Measurements from ENCODE around the gene LBR. TPM values are rescaled to one million over a fixed set of nuclear protein-coding genes. Genes with fewer than 3 reads are reported as not detected.

The LBR gene
- total RNA-seq, 3 donors from 2014 or later, result 87.9 to 161 (median 123) TPM

GRCh38 chr1:225461533-225462428 lies 33.9 kb upstream of the LBR start:
- intact Hi-C loops (cut with DNase I, micrococcal nuclease), result no loop called here
- ATAC-seq (no peak), DNase-seq (peak in 1 of 3 donors; percentile 32)
- TF ChIP-seq, protein P1, sequence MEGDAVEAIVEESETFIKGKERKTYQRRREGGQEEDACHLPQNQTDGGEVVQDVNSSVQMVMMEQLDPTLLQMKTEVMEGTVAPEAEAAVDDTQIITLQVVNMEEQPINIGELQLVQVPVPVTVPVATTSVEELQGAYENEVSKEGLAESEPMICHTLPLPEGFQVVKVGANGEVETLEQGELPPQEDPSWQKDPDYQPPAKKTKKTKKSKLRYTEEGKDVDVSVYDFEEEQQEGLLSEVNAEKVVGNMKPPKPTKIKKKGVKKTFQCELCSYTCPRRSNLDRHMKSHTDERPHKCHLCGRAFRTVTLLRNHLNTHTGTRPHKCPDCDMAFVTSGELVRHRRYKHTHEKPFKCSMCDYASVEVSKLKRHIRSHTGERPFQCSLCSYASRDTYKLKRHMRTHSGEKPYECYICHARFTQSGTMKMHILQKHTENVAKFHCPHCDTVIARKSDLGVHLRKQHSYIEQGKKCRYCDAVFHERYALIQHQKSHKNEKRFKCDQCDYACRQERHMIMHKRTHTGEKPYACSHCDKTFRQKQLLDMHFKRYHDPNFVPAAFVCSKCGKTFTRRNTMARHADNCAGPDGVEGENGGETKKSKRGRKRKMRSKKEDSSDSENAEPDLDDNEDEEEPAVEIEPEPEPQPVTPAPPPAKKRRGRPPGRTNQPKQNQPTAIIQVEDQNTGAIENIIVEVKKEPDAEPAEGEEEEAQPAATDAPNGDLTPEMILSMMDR (IDR thresholded peaks at IDR 0.05), result no peak
- H3K36me3 ChIP-seq (ENCODE audit: low read depth), result no peaks in the 10 kb centered on the region
- H3K4me3 ChIP-seq, result no peak overlapping the region
- H3K9me3 ChIP-seq, result no peaks in the 10 kb centered on the region
- peaks cover 14% of the 10 kb centered on the region for H3K4me1 ChIP-seq (ENCODE audit: low read depth)

DNA sequence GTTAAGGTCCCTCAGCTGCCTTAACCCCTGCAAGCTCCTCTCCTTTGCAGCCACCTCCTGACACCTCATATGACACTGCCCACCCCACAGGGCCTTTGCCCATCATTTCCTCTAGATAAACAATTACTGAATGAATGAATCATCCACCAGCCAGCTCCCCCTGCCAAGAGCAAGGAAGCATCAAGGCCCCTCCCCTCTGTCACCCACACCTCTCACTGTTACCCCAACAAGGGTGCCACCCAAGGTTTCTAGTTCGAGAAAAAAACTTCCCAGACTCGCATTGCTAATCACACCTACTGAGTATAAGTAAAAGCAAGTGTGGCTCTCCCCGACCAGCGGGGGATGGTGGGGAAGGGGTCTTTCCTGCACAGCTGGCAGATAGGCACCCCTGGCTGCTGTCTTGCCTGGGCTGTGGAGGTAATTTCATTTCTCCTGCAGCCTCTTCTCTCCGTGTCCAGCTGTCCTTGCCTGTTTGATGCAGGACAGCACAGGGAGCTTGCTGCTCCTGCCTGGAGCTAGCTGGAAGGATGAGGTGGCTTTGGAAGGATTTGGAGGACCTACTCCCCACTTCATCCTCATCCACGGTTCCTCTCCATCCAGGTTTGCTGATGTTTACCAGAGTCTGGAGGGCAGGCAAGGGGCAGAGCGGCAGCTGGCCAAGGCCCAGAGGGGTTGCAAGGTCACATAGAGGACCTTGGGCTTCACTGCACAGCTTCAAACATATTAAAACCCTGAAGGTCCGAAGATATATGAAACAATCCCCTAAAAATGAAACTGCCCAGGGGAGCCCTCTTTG lies 33.1 kb upstream of the LBR start:
- DNase-seq, result no peak
- no peaks in the 10 kb centered on the region for H3K36me3 ChIP-seq (ENCODE audit: low read depth)
- no peaks in the 10 kb centered on the region for H3K9me3 ChIP-seq
- intact Hi-C loops (cut with DNase I, micrococcal nuclease), result no loop called here
- H3K4me1 ChIP-seq (ENCODE audit: low read depth), result peaks cover 14% of the 10 kb centered on the region
- peak; percentile 3 for ATAC-seq
- TF ChIP-seq, protein P1 (IDR thresholded peaks at IDR 0.05), result no peak
- H3K4me3 ChIP-seq, result no peak overlapping the region

DNA sequence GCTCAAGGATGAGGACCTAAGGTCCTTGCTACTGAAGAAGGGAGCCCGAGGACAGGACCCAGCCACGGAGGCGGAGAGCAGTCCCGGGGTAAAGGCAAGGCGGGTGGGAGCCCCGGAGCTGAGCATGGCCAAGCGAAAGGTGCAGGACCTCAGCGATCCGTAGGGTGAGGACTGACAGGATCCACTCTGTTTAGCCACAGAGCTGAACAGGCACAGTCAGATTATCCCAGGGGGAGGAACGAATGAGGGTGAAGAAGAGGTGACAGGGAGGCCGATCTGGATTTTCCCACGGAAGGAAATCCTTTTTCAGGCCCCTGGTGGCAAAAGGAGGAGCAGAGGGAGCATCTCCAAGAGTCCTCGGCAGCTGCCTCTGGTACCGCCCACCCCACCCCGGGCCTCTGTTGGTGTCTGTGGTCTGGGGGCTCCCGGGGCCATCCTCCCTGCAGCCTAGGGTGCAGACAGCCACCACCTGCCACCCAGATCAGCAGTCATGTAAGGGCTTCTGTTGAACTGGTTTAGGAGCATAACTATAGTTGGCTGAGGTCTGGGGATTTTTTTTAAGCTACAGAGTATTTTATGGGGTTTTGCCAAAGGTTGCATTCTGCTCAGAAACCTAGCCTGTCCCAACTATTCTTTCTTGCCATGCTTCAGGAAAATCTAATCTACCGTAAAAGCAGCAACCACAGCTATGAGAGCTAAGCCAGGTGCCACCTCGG lies 32.3 kb upstream of the LBR start:
- TF ChIP-seq, protein P1 (IDR thresholded peaks at IDR 0.05), result no peak
- DNase-seq (no peak), ATAC-seq (no peak)
- intact Hi-C loops (cut with DNase I, micrococcal nuclease), result no loop called here
- Histone ChIP-seq H3K9me3 (no peaks in the 10 kb centered on the region), H3K4me1 (ENCODE audit: low read depth) (peaks cover 14% of the 10 kb centered on the region), H3K36me3 (ENCODE audit: low read depth) (no peaks in the 10 kb centered on the region), H3K4me3 (no peak overlapping the region)

DNA sequence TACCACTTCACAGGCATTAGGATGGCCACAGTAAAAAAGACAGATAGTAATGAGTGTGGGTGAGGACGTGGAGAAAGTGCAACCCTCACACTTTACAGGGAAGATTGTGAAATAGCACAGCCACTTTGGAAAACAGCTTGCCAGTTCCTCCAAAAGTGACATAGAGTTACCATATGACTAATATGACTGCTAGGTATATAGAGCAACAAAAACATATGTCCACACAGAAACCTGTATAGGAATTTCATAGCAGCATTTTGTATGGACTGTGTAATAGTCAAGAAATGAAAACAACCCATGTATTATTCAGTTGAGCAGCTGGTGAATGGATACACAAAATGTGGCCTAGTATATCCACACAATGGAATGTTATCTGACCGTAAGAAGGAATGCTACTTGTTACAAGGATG lies 30.4 kb upstream of the LBR start:
- TF ChIP-seq, protein P1 (IDR thresholded peaks at IDR 0.05), result no peak
- peaks cover 7% of the 10 kb centered on the region for H3K4me1 ChIP-seq (ENCODE audit: low read depth)
- intact Hi-C loops (cut with DNase I, micrococcal nuclease), result no loop called here
- no peaks in the 10 kb centered on the region for H3K9me3 ChIP-seq
- ATAC-seq (no peak), DNase-seq (no peak)
- no peak overlapping the region for H3K4me3 ChIP-seq
- no peaks in the 10 kb centered on the region for H3K36me3 ChIP-seq (ENCODE audit: low read depth)

- H3K9me3 ChIP-seq, result no peaks in the 10 kb centered on the region
- no peaks in the 10 kb centered on the region for H3K36me3 ChIP-seq (ENCODE audit: low read depth)
- DNase-seq (no peak), ATAC-seq (peak; percentile 70)
- no peaks in the 10 kb centered on the region for H3K4me1 ChIP-seq (ENCODE audit: low read depth)
- H3K4me3 ChIP-seq, result no peak overlapping the region
- TF ChIP-seq, protein P1 (IDR thresholded peaks at IDR 0.05), result no peak
- intact Hi-C loops (cut with DNase I, micrococcal nuclease), result no loop called here
These were observed 26.9 kb upstream of the LBR start for GRCh38 chr1:225454733-225455132.

Data from mucosa of descending colon (tissue), 3 donors.